ENCODE data around the gene KIRREL2. TPM values are rescaled to one million over a fixed set of nuclear protein-coding genes. Genes with fewer than 3 reads are reported as not detected.

KIRREL2 gene
- total and polyA plus RNA-seq, 2 of the 8 experiments (the other 6 are each of a cell fraction or from before 2014, with no cell fraction given): 2.4 to 4.6 TPM

DNA sequence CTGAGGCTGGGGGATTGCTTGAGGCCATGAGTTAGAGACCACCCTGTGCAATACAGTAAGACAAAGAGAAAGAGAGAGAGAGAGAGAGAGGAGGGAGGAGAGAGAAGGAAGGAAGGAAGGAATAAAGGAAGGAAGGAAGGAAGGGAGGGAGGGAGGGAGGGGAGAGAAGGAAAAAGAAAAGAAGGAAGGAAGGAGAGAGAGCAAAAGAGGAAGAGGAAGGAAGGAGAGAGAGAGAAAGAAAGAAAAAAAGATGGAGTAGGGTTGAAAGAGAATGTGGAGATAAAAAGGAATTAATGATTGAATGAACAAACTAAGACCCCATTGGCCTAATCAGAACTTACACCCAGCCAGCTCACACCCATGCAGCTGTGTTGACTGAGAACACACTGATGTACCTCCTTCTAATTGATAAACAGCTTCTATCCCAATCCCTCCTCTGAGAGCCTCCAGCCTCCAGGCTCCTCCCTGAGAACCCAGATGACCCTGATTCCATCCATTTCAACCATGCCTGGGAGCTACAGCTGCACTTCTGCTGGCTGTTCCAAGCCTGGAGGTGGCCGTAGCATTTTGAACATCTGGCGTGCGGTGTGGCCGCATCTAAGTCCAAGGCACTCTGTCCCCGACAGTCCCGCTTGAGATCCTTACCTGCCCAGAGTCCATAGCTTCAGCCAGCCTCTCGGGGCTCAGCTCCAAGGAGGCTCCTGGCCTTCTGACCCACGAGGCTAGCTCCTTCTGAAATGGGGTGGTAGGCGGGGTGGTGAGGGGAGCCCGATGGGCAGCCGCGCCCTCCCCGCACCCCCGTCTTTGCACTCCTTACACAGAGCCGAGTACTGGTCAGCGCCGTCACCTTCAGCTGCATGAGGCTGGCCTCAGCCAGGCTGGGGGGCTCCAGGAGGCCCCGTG, 45.1 kb upstream of the KIRREL2 start (continued):
- TF ChIP-seq SIN3A (conservative IDR thresholded peaks at IDR 0.05 in 1 of 2, IDR thresholded peaks at IDR 0.05 in 1 of 2; ENCODE audit: low read depth in 1 of 2, low read length in 2 of 2) (no peak), PHF8 (conservative IDR thresholded peaks at IDR 0.05; ENCODE audit: low read depth, low read length) (no peak)
- TF ChIP-seq, protein P1, sequence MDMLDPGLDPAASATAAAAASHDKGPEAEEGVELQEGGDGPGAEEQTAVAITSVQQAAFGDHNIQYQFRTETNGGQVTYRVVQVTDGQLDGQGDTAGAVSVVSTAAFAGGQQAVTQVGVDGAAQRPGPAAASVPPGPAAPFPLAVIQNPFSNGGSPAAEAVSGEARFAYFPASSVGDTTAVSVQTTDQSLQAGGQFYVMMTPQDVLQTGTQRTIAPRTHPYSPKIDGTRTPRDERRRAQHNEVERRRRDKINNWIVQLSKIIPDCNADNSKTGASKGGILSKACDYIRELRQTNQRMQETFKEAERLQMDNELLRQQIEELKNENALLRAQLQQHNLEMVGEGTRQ (IDR thresholded peaks at IDR 0.05; ENCODE audit: low read length): no peak

Data from H1 (cell line).